K562 (cell line): ENCODE results near the gene KLHL29. TPM values are rescaled to one million over a fixed set of nuclear protein-coding genes. Genes with fewer than 3 reads are reported as not detected.

Source experiments
- ATAC-seq: fragments of 200-7000 bp; cut with Tn5 transposase; 3 replicates; pipeline ENCODE4 v1.9.1; 2020; ENCODE audit warnings: moderate library complexity
- BruUV-seq: library from RNA; stranded (reverse); fragments of 400-500 nt; replicated peaks from 2 replicates; lab custom pipeline; 2021; lab: Mats Ljungman, UMichigan
- CTCF ChIA-PET: fragments of 300-600 bp; formaldehyde crosslinking; extraction: SDS; loops from one replicate; lab custom pipeline; 2021; ENCODE audit warnings: low intra/inter-chr PET ratio; lab: Yijun Ruan, JAX
- POLR2A ChIA-PET: fragments of 300-600, 350-650 bp; sonication (Branson Sonifier 250); formaldehyde crosslinking; extraction: SDS; loops from one replicate; lab custom pipeline; 2021; ENCODE audit warnings: antibody characterized with exemption, inconsistent platforms; lab: Yijun Ruan, JAX
- DNase-seq, 4 experiments: peaks; one replicate each; pipeline versions ENCODE4 v3.0.0 to v3.0.0-alpha.2; 2011 to 2018; ENCODE audit warnings: low spot score in 3 of 4, mixed read lengths in 3 of 4; ENCODE audit errors: extremely low read depth in 1 of 4
- FAIRE-seq: peaks from 2 replicates; lab custom pipeline; 2011; peaks lifted over from hg19 to GRCh38; lab: Jason Lieb, UNC
- H2AFZ ChIP-seq: 2 replicates; pipeline ENCODE4 v1.6.0; 2011; ENCODE audit warnings: low read depth, low read length, control low read depth, inconsistent platforms
- H3K27ac ChIP-seq: fragments of 200-600 bp; 3 replicates; pipeline ENCODE4 v1.8.0; 2011; ENCODE audit warnings: low read depth, mild to moderate bottlenecking, control low read depth, inconsistent platforms, low read length, moderate library complexity, mixed read lengths; ENCODE audit errors: extremely low read depth
- H3K27me3 ChIP-seq, 2 experiments: fragments of 300-600 bp in 1 of 2; 2 replicates in 1 of 2; 3 replicates in 1 of 2; pipeline versions ENCODE4 v1.6.0 to v1.8.0; 2011; ENCODE audit warnings: inconsistent platforms in 2 of 2, low read length in 2 of 2, mild to moderate bottlenecking in 1 of 2, mixed read lengths in 1 of 2, moderate library complexity in 1 of 2; ENCODE audit not compliant: control insufficient read depth in 2 of 2, insufficient read depth in 2 of 2
- H3K36me3 ChIP-seq: fragments of 300-600 bp; 3 replicates; pipeline ENCODE4 v1.8.0; 2011; ENCODE audit warnings: mild to moderate bottlenecking, low read length, inconsistent platforms; ENCODE audit not compliant: control insufficient read depth, insufficient read depth
- H3K4me1 ChIP-seq, 2 experiments: fragments of 200-600 bp in 1 of 2; replicated peaks in 1 of 2; 2 replicates in 1 of 2; 3 replicates in 1 of 2; pipeline versions ENCODE4 v1.5.1 to v1.8.0; 2011; ENCODE audit warnings: inconsistent platforms in 2 of 2, low read length in 2 of 2, mild to moderate bottlenecking in 1 of 2, mixed read lengths in 1 of 2, moderate library complexity in 1 of 2; ENCODE audit not compliant: control insufficient read depth in 2 of 2, insufficient read depth in 2 of 2
- H3K4me2 ChIP-seq: 2 replicates; pipeline ENCODE4 v1.6.1; 2011; ENCODE audit warnings: low read length, control low read depth, inconsistent platforms, mixed read lengths; ENCODE audit not compliant: insufficient read depth
- H3K4me3 ChIP-seq: fragments of 200-600 bp; sonication (generic), shearing (Covaris generic); 2 replicates; pipeline ENCODE4 v1.5.1; 2016; ENCODE audit warnings: control low read depth, inconsistent platforms
- H3K79me2 ChIP-seq: fragments of 200-600 bp; 3 replicates; pipeline ENCODE4 v1.8.0; 2011; ENCODE audit warnings: low read length, inconsistent platforms; ENCODE audit not compliant: control insufficient read depth, insufficient read depth
- H3K9ac ChIP-seq, 2 experiments: 2 replicates each; pipeline versions ENCODE4 v1.6.0 to v1.6.1; 2011; ENCODE audit warnings: low read depth in 2 of 2, low read length in 2 of 2, control low read depth in 1 of 2, inconsistent platforms in 1 of 2, mild to moderate bottlenecking in 1 of 2, mixed read lengths in 1 of 2; ENCODE audit not compliant: insufficient read depth in 1 of 2
- H3K9me1 ChIP-seq: one replicate; pipeline ENCODE4 v1.6.0; 2011; ENCODE audit warnings: inconsistent platforms, mild to moderate bottlenecking, low read length, moderate library complexity; ENCODE audit not compliant: control insufficient read depth, insufficient read depth
- H3K9me3 ChIP-seq: replicated peaks from 2 replicates; pipeline ENCODE4 v1.5.1; 2011; ENCODE audit warnings: low read depth, low read length, inconsistent platforms; ENCODE audit not compliant: control insufficient read depth, insufficient read depth
- H4K20me1 ChIP-seq: replicated peaks from 2 replicates; pipeline ENCODE4 v1.6.1; 2011; ENCODE audit warnings: low read length, inconsistent platforms, mixed read lengths; ENCODE audit not compliant: control insufficient read depth, insufficient read depth
- SAFB ChIP-seq: fragments of 200-400 bp; formaldehyde crosslinking; IDR thresholded peaks from 2 replicates; pipeline ENCODE4 v1.6.1; 2017; ENCODE audit warnings: low read depth, low read length, borderline replicate concordance
- SMAD4 ChIP-seq: fragments of 250-450 bp; sonication (Bioruptor Pico); conservative IDR thresholded peaks from 2 replicates; pipeline ENCODE4 v1.8.0; 2021; ENCODE audit warnings: inconsistent platforms, mild to moderate bottlenecking, moderate library complexity
- ZNF175 ChIP-seq: fragments of 200-800 bp; sonication (Bioruptor generic); IDR thresholded peaks from 2 replicates; pipeline ENCODE4 v1.6.1; 2016; ENCODE audit warnings: low read depth, mild to moderate bottlenecking, missing genetic modification characterization, missing compliant biosample characterization
- WGBS: fragments of 100-300 bp; shearing (Covaris generic); methylation state at CpG from one replicate; pipeline ENCODE4 v1.1.6; 2016; ENCODE audit warnings: low coverage, mixed read lengths; ENCODE audit not compliant: insufficient coverage; ENCODE audit errors: missing lambda C conversion rate; 5-methylcytosine and 5-hydroxymethylcytosine counted together
- in situ Hi-C: fragments of 300-500 bp; cut with MboI; formaldehyde crosslinking; loops from 4 replicates; pipeline ENCODE4 v1.15.0; 2018; ENCODE audit warnings: inconsistent platforms, mixed read lengths
- intact Hi-C: fragments of 100-400 bp; cut with micrococcal nuclease; formaldehyde crosslinking; loops from 2 replicates; pipeline ENCODE4 v1.14.2; 2022
- polyA plus RNA-seq, 8 experiments: library from polyadenylated mRNA; depleted of rRNA in 4 of 8; stranded (reverse) in 5 of 8; unstranded in 3 of 8; fragments of >200 nt; fragmentation: Nextera tagmentation in 2 of 8; fragmentation: Illumina TruSeq in 1 of 8; extraction: Ambion mirVana in 2 of 8; extraction: Trizol in 1 of 8; gene quantifications; 2 replicates each; pipeline versions ENCODE4 v1.2.1 to v1.2.3, GENCODE V29; 2011 to 2014; ENCODE audit warnings: inconsistent platforms in 1 of 8, missing spikeins in 1 of 8
- total RNA-seq, 7 experiments: library from RNA; depleted of rRNA in 6 of 7; stranded (reverse); fragments of >200 nt in 6 of 7; fragmentation: Illumina TruSeq in 2 of 7; extraction: Trizol in 2 of 7; gene quantifications; 2 replicates each; pipeline versions ENCODE4 v1.2.1 to v1.2.3, GENCODE V29; 2011 to 2021; ENCODE audit warnings: low replicate concordance in 1 of 7
- TF ChIP-seq, protein P1 (sequence below), 2 experiments: IDR thresholded peaks; 2 replicates each; pipeline ENCODE4 v1.6.1; 2011; ENCODE audit warnings: borderline replicate concordance in 1 of 2, control low read depth in 1 of 2, low read depth in 1 of 2, low read length in 1 of 2, mild to moderate bottlenecking in 1 of 2, mixed read lengths in 1 of 2, moderate library complexity in 1 of 2; ENCODE audit not compliant: insufficient read depth in 1 of 2, insufficient read length in 1 of 2, poor library complexity in 1 of 2, severe bottlenecking in 1 of 2; ENCODE audit errors: extremely low read depth in 1 of 2

The KLHL29 gene
- total and polyA plus RNA-seq, 9 of the 15 experiments (the other 6 are each of a cell fraction or from before 2014, with no cell fraction given): 0.03 to 0.31 (median 0.08) TPM; not detected in 1

DNA sequence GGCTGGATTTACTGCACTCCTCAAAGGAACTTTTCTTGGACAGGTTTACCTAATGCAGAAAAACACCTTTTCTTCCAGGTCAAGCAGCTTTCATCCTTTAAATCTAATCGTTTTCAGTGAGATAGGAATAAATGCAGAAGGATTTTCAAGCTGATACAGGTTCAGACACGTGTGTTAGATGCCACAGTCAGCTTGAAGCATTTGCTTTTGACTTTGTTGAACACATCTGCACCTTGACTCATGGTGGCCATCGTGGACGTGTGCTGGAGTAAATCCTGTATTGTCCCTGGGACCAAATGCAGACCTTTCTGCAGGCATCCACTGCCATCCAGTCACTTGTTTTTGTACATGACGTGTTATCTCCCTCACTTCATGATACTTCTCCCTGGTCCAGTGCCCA, 61.9 kb downstream of the KLHL29 start:
- no peak for ATAC-seq
- 6% methylated on average over 5 of the region's 5 CpGs for whole genome bisulfite sequencing
- no peak overlapping the region for H3K4me3 ChIP-seq
- peaks cover 0 to 11% of the 10 kb centered on the region in 2 experiments; a peak in 1 of 5 replicates for H3K27me3 ChIP-seq
- H3K79me2 ChIP-seq: no peaks in the 10 kb centered on the region
- H3K4me2 ChIP-seq: no peak overlapping the region
- no peaks in the 10 kb centered on the region for H3K9me1 ChIP-seq
- in situ Hi-C loops (no loop called here), intact Hi-C loops (no loop called here)
- TF ChIP-seq SAFB (no peak), SMAD4 (CRISPR knock-in tag) (no peak), ZNF175 (no peak)
- TF ChIP-seq, protein P1, sequence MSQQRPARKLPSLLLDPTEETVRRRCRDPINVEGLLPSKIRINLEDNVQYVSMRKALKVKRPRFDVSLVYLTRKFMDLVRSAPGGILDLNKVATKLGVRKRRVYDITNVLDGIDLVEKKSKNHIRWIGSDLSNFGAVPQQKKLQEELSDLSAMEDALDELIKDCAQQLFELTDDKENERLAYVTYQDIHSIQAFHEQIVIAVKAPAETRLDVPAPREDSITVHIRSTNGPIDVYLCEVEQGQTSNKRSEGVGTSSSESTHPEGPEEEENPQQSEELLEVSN (IDR thresholded peaks at IDR 0.05; ENCODE audit: borderline replicate concordance in 1 of 2, extremely low read depth in 1 of 2, insufficient read depth in 1 of 2, insufficient read length in 1 of 2, low read depth in 1 of 2, low read length in 1 of 2, poor library complexity in 1 of 2, severe bottlenecking in 1 of 2): no peak
- no peaks in the 10 kb centered on the region for H3K9me3 ChIP-seq
- CTCF ChIA-PET: no interaction called here
- no peak overlapping the region for H3K9ac ChIP-seq
- DNase-seq: no peak
- BruUV-seq: no TSS peak
- FAIRE-seq: no peak
- peaks cover 0 to 6% of the 10 kb centered on the region in 2 experiments; a peak in 1 of 5 replicates for H3K4me1 ChIP-seq
- no peaks in the 10 kb centered on the region for H3K36me3 ChIP-seq
- H3K27ac ChIP-seq: no peak overlapping the region
- H2AFZ ChIP-seq: no peak overlapping the region
- no peaks in the 10 kb centered on the region for H4K20me1 ChIP-seq
- POLR2A ChIA-PET: no interaction called here
